Stimulated activated CD4-positive, alpha-beta T cell treated with anti-CD3 and anti-CD28 coated beads, Interleukin-2, amount 100 ng/mL, for 24 hours (primary cell): ENCODE measurements around the gene OCA2.
"Not testable (repeated sequence)": the region's sequence is repeated elsewhere in the genome, so short reads cannot be mapped to it uniquely, and the experiment has no call there.

Experiments used
- DNase-seq, 2 donors: peaks; one replicate each; pipeline ENCODE4 v3.0.0-alpha.2; 2020

OCA2 gene

DNA sequence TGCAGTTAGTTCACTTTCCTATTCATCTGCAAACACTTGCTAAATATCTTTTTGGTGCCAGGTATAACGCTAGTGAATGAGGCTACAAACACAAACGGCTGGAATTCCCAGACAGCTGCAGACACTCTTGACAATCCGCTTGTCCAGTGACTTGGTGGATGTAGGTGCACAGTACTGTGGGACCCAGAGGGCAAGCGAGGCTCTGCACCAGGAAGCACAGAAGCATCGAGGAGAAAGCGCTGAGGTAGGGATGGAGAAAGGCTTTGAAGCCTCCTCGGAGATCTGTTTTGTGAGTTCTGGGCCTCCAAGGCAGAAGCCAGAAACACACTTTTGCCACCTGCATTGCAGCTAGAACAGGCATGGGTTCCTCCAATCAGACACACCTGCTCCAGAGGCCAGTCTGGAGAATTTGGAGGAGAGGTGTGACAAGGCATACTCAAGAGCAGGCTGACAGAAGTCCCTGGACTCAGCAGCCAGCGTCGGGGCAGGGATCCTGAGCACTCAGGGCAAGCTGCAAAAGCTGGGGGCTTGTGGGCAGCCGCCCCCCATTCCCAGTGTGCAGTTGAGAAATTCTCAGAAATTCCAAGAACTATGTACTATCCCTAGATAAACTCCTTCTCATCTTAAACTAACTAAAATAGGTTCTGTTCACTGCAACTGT is 232.5 kb downstream of the OCA2 start:
- no peak for DNase-seq

DNA sequence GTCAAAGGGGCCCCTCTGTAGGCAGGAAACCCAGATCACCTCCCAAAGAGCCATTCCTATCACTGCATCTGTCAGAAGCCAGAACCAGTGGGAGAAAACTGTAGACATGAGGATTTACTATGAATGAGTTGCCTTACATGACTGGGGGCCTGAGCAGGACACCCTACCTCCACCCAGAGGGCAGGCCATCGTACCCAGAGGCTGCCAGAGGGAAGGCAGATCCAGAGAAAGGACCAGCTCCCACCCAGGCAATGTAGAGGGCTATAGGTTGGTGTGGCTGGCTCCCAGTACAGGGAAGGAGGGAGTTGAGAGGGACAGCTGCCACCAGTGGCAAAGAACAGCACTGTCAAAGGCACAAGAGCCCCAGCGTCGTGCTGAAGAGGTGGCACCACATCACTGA is 233.2 kb downstream of the OCA2 start:
- DNase-seq, result no peak

DNA sequence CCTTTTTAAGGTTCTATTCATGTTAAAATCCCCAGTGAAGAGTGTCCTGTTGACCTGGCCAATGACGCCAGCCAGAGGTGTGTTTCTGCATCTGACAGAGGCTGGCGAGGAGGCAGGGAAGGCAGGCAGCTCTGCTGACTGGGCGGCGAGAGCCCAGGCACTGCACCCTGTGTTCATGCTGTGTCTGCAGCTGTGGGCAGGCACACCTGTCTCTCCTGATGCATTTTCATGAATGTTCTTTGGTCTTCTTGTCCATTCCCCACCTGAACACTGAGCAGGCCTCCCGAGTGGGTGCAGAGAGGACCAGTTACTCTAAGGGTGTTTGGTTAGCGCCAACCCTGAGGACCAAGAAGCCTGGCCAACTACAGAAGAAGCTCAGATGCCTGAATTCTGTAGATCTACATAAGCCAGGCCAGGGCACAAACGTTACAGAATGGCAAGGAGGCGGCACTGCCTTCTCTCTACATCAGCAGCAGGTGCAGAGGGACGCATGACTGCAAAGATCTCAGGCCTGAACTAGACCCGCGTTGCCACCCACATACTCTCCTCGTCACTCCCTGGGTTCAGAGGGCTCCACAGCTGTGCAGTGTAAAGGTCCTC is 233.7 kb downstream of the OCA2 start:
- DNase-seq, result no peak

DNA sequence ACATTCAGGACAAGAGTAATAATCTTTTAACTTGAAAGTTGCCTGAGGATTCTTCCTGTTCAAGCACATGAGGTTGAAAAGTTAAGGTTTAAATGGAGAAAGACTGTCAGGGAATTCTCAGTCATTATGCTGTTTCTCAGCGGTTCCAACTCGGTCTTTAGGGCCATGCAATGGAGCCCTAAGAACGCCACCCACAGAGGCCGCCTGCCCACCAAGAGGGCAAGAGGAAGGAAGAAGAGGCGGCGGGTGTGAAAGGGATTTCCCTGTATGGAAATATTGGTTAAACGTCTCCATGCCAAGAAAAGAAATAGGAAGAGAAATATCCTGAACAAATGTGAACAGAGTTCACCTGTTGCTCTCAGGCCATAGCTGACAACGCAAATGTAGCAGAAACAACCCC is 234.4 kb downstream of the OCA2 start:
- no peak for DNase-seq

DNA sequence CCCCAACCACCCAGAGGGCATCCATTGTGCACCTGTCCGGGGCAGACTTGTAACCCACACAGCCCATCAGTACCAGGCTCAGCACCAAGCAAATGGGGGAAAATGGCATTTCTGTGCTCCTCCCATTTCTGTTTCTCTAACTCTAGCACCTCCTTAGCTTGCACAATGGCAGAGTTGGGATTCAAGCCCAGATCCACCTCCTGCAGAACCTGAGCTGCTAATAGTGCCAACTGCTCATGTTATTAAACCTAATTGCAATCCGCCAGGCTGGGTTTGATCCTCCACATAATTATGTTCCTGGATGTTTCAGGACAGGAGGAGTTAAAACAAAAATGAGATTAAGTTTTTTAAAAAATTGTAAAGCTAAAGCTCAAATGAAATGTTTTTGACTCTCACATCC is 235.0 kb downstream of the OCA2 start:
- no peak for DNase-seq

- DNase-seq, result no peak
These were observed 236.1 kb downstream of the OCA2 start for GRCh38 chr15:27863000-27863399.

DNA sequence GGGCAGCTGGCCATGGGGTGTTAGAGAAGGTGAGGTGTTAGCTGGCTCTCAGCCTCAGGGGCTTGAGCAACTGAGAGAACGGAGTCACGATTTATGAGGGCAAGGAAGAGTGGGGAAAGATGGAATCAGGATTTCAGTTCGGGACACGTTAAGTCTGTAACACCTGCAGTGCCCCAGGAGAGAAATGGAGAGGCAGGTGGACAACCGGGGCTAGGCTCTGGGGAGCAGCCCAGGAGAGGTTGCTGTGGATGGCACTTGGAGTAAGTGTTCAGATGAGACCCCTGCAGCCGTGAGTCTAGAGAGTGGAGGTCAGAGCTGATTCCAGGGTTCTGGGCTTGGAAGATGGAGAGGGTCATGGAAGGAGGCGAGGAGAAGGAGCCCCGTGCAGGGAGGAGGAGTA is 237.9 kb downstream of the OCA2 start:
- DNase-seq, result no peak

DNA sequence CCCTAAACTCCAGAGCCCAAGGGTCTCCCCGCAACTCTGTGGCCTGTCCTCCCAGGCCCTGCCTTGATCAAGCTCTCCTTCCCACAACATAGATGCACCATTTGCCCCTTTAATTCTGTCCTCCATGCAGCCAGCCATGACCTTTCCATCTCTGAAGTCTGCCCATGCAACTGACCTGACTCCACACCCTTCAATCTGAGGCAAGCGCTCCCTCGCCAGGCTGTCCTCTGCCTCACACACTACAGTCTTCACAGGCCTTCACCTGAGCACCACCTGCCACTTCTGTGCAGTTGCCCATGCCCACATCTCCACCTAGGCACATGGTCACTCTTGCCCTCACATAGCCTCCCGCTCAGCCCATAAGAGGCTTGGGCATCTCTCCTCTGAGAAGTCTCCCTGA is 244.0 kb downstream of the OCA2 start:
- DNase-seq, result no peak

DNA sequence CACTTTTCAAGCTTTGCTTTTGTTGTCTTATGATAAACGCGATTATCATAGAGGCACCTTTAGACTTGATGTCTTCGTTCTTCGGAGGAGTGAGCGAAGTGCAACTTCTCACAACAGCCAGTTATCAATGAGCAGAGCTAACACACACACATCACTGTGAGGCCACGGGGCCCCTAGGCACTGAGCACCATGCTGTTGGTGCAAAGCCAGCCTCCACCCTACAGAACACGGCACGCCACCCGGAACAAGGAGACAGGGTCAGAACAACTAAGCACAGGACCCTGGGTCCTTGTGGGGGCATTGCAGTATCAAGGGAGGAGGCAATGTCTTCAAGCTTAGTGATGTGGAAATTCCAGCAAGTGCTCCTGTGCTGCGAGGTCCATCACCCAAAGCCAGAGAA is 244.5 kb downstream of the OCA2 start:
- no peak for DNase-seq

GRCh38 chr15:27853624-27854455 is 245.3 kb downstream of the OCA2 start:
- no peak for DNase-seq

- no peak for DNase-seq
These were observed 247.3 kb downstream of the OCA2 start for GRCh38 chr15:27851858-27852210.

DNA sequence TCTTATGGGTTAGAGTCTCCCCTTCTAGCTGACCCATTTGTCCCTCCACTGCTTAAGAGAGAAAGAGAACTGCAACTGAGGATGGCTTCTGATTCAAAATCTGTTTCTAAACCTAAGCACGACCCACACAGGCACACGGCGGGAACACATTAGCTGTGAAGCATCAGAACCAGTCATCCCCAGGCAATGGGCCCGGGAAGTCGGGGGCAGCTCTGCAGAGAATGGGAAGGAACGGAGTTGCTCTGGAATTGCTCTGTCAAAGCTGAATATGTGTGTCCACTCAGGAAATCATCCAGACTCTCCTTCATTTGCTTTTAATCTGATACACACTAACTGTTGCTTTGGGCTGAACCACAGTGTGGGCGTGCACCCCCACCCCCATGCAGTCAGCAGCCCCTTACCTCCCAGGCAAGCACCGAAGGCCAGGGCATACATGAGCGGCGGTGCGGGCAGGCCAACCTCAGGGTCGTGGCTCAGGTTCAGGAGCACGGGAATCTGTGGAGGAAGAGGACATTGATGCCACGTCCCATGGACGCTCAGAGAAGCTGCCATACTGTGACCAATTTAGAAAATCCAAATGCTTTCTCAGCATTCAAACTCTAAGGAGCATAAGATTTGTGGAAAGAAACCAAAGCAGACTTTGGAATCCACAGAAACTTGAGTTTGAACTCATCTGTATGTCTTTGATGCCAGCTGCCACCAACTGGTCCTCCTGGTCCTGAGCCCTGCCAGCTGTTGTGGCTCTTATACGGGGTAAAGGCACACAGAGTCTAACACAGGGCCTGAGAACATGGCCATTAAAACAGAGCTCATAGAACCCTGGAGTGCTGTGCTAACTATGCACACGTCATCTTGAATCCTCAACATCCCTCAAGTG is 247.9 kb downstream of the OCA2 start:
- no peak for DNase-seq

- DNase-seq, result no peak
These were observed 249.1 kb downstream of the OCA2 start for GRCh38 chr15:27850050-27850449.

DNA sequence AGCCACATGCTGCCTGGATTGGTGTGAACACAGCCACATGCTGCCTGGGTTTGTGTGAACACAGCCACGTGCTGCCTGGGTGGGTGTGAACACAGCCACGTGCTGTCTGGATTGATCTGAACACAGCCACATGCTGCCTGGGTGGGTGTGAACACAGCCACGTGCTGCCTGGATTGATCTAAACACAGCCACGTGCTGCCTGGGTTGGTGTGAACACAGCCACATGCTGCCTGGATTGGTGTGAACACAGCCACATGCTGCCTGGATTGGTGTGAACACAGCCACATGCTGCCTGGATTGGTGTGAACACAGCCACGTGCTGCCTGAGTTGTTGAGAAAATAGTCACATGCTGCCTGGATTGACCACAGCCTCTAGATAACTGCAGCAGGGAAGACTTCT is 250.2 kb downstream of the OCA2 start:
- not testable (repeated sequence) for DNase-seq

DNA sequence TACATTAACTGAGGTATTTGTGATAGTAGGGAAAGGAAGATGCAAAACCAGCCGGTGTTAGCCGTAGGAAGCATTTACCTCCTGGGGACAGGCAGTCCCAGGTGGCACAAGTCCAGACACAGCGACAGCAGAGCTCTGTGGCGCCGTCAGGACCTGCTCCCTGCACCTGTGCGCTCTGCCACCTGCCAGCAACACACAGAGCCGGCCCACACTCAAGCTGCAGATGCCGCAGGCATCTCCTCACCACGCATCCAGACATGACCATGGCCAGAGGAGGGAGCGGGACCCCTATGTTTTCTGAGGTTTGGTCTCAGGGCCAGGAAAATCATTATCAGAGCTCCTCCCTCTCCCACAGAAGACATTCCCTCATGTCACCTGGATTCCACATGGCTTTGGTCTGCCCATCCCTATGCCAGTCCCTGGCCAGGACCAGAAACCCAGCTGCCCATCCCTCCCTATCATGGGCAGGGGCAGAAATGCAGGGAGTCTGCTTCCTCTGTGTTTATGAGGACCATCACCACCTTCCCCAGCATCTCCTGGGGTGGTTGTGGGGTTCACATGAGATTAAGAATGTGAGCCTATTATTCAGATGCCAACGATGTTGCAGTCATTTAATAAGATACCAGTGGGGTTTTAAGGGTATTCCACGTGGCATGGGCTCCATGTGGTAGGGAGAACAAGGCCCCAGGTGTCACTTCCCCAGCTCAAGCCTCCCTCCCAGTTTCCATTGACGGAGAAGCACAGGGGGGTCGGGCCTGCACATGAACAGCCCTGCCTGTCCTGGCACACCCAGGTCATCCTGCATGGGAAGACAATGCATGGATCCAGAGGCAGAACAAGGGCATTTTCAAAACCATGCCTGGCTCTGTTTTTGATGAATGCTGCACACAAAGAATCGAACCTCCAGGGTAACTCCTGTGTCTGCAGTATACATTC is 251.1 kb downstream of the OCA2 start:
- DNase-seq, result no peak

DNA sequence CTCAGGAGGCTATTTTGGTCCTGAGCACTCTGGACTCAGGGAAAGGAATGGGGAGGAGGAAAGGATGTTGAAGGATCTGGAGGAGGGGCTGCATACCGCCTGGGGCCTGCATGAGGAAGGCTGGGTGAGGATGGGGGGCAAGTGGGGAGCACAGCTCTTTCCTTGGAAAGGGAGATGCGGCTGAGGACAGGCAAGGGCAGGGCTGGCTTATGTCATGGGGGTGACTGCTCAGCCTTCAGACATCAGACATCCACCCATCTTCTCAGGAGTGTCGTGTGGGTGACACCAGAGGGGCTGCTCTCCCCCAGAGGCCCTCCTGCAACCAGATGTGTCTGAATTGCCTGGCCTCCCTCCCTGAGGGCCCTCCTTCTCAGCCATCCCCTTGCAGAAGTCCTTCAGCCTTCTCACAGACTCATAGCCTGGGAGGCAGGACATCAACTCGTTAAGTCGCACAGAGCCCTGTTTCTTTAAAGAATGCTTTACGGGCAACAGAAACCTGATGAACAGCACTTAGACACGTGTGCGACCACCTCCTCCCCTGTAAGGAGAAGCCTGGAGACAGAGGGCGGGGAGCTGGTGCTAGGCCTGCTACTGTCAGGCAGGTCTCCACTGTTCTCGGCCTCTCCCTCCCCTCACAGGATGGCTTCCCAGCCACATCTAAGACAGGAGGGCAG is 252.3 kb downstream of the OCA2 start:
- DNase-seq, result no peak

- no peak for DNase-seq
These were observed 253.4 kb downstream of the OCA2 start for GRCh38 chr15:27845535-27846369.

GRCh38 chr15:27844018-27844666 is 255.0 kb downstream of the OCA2 start:
- DNase-seq, result no peak

DNA sequence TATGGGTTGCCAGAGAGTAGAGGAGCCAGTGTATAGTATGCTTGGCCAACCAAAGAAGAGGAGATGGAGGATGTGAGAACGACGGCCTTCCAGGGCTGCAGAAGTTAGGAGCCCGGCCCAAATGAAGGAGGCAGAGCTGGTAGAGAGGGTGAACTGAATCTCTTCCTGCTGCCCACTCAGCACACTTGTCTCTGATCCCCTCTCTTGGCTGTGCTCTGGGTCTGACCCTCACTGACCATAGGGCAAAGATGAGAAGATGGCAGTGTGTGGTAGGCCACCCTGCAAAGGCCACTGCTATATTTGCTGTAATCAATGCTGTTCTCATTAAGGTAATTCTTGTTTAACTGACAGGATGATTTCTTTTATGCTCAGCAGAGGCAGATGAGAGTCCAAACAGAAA is 256.0 kb downstream of the OCA2 start:
- no peak for DNase-seq

GRCh38 chr15:27842526-27842925 is 256.6 kb downstream of the OCA2 start:
- no peak for DNase-seq
